Epidermal melanocyte (primary cell): ENCODE data around the gene WBP2NL.
"Not testable (repeated sequence)": the region's sequence is repeated elsewhere in the genome, so short reads cannot be mapped to it uniquely, and the experiment has no call there.

Experiments
- DNase-seq: peaks from one replicate; pipeline ENCODE4 v3.0.0; 2011; ENCODE audit warnings: low spot score; ENCODE audit not compliant: insufficient read length

WBP2NL gene, protein sequence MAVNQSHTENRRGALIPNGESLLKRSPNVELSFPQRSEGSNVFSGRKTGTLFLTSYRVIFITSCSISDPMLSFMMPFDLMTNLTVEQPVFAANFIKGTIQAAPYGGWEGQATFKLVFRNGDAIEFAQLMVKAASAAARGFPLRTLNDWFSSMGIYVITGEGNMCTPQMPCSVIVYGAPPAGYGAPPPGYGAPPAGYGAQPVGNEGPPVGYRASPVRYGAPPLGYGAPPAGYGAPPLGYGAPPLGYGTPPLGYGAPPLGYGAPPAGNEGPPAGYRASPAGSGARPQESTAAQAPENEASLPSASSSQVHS

DNA sequence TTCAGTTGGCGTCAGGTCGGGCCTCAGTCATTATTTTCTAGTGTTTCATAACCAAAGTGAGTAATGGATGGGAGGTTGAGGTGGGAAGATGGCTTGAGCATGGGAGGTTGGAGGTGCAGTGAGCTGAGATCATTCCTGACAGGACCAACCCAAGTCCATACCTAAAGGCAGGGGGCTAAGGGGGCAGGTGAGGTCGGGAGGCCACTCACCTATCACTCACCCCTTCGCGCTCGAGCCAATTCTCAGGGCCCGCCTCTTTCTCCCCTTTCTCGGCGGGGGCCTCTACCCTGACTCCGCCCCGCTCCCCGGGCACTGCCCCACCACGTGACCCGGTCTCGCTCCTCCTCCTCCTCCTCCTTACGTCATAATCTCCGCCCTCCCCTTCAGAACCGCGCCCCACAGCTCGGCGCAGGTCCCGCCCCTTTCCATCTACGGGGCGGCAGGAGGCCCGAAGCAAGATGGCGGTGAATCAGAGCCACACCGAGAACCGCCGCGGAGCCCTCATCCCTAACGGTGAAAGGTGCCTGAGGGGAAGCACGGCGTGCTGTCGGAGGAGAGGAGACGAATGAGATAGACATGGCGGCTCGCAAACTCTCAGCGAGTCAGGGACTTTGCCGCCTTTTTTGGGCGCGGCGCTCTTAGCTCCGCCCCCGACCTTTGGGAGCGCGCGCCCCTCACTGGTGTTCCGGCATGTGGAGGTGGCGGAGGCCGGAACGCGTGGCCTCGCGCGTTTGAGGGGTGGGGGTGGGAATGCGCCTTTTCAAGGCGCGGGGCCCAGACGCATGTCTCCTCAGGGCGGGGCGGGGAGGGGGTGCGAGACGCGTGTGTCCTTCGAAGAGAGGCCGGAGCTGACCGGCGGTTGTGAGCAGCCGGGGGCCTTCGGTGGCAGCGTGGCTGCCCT, at the start of gene WBP2NL:
TSS of gene WBP2NL (plus strand) at position 428 of the 901 bp plus-strand sequence. CDS start at position 459, 31 bp downstream.
- peak; percentile 88 for DNase-seq

GRCh38 chr22:41948928-41949296, 49.7 kb upstream of the WBP2NL start:
- not testable (repeated sequence) for DNase-seq

GRCh38 chr22:41949297-41949965, 49.2 kb upstream of the WBP2NL start:
- no peak for DNase-seq

- no peak for DNase-seq
Measured at GRCh38 chr22:41951898-41952474, 46.6 kb upstream of the WBP2NL start, which contains the start of gene SMIM45. TSS of gene SMIM45 (plus strand) at chr22:41952150.

DNA sequence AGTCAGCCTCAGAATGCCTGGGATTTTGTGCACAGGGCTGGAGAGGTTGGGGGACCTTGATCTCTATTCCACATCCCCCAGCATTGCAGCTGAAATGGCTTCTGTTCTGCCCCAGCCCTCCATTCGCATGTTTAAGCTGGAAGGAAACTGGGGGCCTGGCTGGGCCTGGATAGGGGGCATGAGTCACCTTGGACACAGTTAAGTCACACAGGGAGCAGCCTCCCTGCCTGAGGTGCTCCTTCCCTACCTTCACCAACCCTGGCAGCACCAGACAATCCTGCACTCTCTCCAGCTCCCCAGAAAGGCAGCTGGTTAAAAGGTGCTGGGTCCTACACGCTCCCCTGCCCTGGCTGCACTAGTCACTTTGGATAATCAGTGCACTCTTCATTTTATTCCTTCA, 45.9 kb upstream of the WBP2NL start:
- DNase-seq, result no peak

GRCh38 chr22:41957941-41958556, 40.5 kb upstream of the WBP2NL start:
- no peak for DNase-seq

- DNase-seq, result no peak
Measured at GRCh38 chr22:41963453-41964111, 35.0 kb upstream of the WBP2NL start.

GRCh38 chr22:41964112-41964491, 34.5 kb upstream of the WBP2NL start:
- DNase-seq, result no peak

DNA sequence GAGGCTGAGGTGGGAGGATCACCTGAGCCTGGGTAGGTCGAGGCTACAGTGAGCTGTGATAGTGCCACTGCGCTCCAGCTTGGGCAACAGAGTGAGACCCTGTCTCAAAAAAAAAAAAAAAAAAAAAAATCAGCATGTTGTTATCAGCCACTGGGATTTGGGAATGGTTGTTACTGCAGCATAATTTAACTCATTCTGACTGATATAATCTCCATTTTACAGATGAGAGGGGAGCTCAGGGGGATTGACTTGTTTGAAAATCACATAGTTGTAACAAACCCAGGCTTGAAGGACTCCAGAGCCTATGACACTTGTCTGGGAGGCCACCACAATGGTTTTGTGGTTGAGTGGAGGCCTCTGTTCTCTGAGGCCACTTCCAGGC, 32.4 kb upstream of the WBP2NL start:
- no peak for DNase-seq

- DNase-seq, result peak; percentile 78
Measured at GRCh38 chr22:41966607-41967240, 31.9 kb upstream of the WBP2NL start.

DNA sequence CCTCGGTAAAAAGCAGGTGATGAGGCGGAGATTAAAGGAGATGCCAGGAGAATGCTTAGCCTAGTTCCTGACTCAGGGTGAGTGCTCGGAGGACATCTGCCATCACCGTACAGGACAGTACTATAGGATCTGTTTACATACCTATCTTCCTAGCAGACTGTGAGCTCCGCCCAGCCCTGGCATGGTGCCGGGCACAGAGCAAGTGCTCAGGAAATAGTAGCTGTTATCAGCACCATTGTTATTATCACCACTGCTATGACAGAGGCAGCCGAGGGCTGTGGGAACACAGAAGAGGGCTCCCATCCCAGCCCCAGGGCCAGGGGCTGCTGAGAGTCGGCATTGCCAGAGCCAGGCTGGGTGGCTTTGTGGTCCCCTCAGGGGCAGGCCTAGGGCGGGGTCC, 30.0 kb upstream of the WBP2NL start:
- no peak for DNase-seq

- no peak for DNase-seq
Measured at GRCh38 chr22:41969110-41969646, 29.4 kb upstream of the WBP2NL start, which contains the start of gene SEPTIN3. TSS of gene SEPTIN3 (plus strand) at chr22:41969443. CDS start at chr22:41971493, 2,050 bp downstream.

DNA sequence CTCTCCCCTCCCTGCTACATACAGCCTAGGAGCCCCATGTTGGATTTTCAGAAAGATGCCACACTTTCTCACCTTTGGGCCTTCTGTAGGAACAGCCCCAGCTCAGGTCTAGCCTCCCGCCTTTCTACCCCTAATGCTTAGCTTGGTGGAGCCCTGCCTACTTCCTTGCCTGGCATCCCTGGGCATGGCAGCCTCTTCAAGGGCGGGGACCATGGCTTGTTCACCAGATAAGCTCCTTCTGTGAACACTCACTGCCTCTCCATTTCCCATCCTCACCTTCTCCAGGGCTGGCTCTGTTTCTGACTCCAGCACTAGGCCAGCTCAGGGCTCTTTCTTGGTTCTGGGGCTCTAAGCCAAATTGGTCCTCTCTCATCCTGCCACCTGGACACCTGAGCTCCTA, 28.0 kb upstream of the WBP2NL start:
- DNase-seq, result no peak

GRCh38 chr22:41971431-41971830, 27.2 kb upstream of the WBP2NL start:
- DNase-seq, result no peak

DNA sequence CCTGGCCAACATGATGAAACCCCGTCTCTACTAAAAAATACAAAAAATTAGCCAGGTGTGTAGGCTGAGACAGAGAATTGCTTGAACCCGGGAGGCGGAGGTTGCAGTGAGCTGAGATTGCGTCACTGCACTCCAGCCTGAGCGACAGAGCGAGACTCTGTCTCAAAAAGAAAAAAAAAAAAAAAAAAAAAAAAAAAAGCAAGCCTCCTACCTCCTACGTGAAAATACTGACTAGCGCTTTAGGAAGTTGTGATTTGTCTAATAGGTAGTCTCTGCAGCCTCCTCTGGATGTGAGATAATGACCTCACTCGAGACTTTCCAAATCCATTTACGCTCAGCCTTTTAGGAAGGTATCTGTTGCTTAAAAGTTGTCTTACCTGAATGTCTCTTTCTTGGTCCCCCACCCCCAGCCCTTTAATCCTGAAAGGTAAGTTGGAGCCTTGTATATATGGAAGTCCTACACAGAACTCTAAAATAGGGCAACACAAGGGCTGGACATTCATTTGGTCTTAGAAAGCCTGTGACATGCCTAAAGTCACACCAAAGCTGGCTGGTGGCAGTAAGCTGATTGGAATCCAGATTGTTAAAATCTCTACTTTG, 23.8 kb upstream of the WBP2NL start:
- DNase-seq, result no peak

DNA sequence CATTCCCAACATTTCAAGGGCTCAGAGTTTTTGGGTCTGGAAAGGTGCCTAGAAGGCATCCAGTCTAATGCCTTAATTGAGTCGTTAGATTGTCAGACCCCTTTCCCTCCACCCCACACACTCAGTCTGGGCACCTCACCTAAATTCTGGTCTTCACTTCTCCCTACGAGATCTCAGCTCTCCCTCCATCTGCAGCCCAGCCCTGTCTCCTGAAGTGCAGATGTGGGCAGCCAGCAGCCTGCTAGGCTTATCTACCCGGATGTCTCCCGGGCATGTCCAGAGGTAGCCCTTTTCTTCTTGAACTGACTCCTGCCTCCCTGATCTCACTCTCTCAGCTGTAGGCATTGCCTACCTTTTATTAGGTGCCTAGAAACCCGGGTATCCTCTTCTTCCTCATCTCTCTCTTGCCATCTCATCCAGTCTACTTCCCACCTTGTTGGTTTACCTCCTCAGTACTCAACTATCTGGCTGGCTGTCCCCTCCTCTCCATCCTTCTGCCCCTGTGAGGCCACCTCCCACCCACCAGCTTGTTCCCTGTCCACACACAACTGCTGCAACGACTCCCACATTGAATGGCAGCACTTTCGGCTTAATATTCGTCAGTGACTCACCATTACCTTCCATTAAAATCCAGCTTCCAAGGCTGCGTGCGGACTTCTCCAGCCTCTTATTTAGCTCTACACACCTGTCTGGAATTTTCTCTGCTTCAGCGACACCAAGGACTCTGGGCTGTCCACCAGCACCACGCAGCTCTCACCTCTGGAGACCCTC, 23.1 kb upstream of the WBP2NL start:
- no peak for DNase-seq

DNA sequence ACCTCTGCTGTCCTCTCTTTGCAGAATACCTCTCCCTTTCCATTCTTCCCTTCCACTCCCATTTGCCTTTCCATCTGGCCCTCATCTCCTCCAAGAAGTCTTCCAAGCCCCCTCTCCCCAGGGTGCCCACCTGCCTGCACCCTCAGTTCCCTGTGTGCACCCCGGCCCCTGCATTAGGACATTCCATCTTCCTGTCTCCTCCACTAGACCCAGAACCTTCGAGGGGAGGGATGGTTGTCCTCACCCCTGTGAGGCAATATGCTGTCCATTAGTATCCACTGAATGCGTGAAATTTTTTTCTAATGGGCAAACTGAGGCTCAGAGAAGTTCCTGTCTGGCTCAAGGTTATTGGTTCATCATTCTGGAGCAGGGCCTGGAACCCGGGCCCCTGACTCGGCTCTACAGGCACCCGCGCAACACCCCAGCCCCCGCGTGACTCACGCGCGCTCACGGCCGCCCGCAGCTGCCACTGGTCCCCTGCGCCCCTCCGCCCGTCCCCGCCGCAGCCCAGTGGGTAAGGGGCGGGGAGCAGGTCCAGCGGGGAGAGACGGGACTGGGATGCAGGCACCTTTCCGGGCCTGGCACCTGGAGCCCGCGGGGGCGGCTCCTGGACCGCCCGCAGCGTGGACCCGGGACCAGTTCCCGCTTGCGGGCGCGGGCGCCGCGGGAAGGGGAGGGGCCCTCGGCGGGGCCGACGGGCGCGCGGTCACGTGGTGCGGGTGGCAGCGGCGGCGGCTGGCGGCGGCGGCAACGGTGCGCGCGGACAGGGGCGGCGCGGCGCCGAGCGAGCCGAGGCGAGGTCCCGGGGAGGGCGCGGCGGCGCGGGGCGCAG, 22.3 kb upstream of the WBP2NL start:
- no peak for DNase-seq
